ENCODE measurements around the gene PIP4K2B.

PIP4K2B gene

GRCh38 chr17:38748149-38748891, 51.0 kb downstream of the PIP4K2B start, which contains the start of gene PCGF2:
PCGF2 (minus strand) TSS chr17:38748336; CDS start chr17:38740402, 7,934 bp downstream.
- Histone ChIP-seq H3K27me3 (ENCODE audit: control insufficient read depth, insufficient read depth, low read length) (no peaks in the 10 kb centered on the region), H3K4me3 (ENCODE audit: low read length) (peak within 1 kb of the TSS; percentile 62), H3K36me3 (ENCODE audit: control insufficient read depth, insufficient read depth, low read length) (no peaks in the 10 kb centered on the region), H3K9ac (ENCODE audit: low read length) (peak within 1 kb of the TSS; percentile 76), H3K9me3 (ENCODE audit: control insufficient read depth, low read length) (no peaks in the 10 kb centered on the region), H3K4me1 (ENCODE audit: control insufficient read depth, insufficient read depth, low read length) (peaks cover 33% of the 10 kb centered on the region)

- H3K9ac ChIP-seq (ENCODE audit: low read length) = peak overlapping the region; percentile 76
- no peaks in the 10 kb centered on the region for H3K36me3 ChIP-seq (ENCODE audit: control insufficient read depth, insufficient read depth, low read length)
- H3K4me1 ChIP-seq (ENCODE audit: control insufficient read depth, insufficient read depth, low read length) = peaks cover 40% of the 10 kb centered on the region
- no peaks in the 10 kb centered on the region for H3K27me3 ChIP-seq (ENCODE audit: control insufficient read depth, insufficient read depth, low read length)
- H3K9me3 ChIP-seq (ENCODE audit: control insufficient read depth, low read length) = no peaks in the 10 kb centered on the region
- peak overlapping the region; percentile 37 for H3K4me3 ChIP-seq (ENCODE audit: low read length)
These were observed 51.8 kb downstream of the PIP4K2B start for GRCh38 chr17:38747463-38748148.

- Histone ChIP-seq H3K9ac (ENCODE audit: low read length) (peak overlapping the region; percentile 76), H3K9me3 (ENCODE audit: control insufficient read depth, low read length) (no peaks in the 10 kb centered on the region), H3K27me3 (ENCODE audit: control insufficient read depth, insufficient read depth, low read length) (no peaks in the 10 kb centered on the region), H3K4me1 (ENCODE audit: control insufficient read depth, insufficient read depth, low read length) (peaks cover 46% of the 10 kb centered on the region), H3K4me3 (ENCODE audit: low read length) (peak overlapping the region; percentile 4), H3K36me3 (ENCODE audit: control insufficient read depth, insufficient read depth, low read length) (no peaks in the 10 kb centered on the region)
These were observed 52.4 kb downstream of the PIP4K2B start for GRCh38 chr17:38746849-38747462.

- H3K27me3 ChIP-seq (ENCODE audit: control insufficient read depth, insufficient read depth, low read length) = no peaks in the 10 kb centered on the region
- peaks cover 53% of the 10 kb centered on the region for H3K4me1 ChIP-seq (ENCODE audit: control insufficient read depth, insufficient read depth, low read length)
- no peaks in the 10 kb centered on the region for H3K9me3 ChIP-seq (ENCODE audit: control insufficient read depth, low read length)
- no peaks in the 10 kb centered on the region for H3K36me3 ChIP-seq (ENCODE audit: control insufficient read depth, insufficient read depth, low read length)
- peak overlapping the region; percentile 76 for H3K9ac ChIP-seq (ENCODE audit: low read length)
- H3K4me3 ChIP-seq (ENCODE audit: low read length) = no peak overlapping the region
These were observed 53.1 kb downstream of the PIP4K2B start for GRCh38 chr17:38746004-38746848.

GRCh38 chr17:38745545-38745944, 53.8 kb downstream of the PIP4K2B start:
- no peaks in the 10 kb centered on the region for H3K27me3 ChIP-seq (ENCODE audit: control insufficient read depth, insufficient read depth, low read length)
- H3K36me3 ChIP-seq (ENCODE audit: control insufficient read depth, insufficient read depth, low read length) = no peaks in the 10 kb centered on the region
- no peak overlapping the region for H3K9ac ChIP-seq (ENCODE audit: low read length)
- H3K4me1 ChIP-seq (ENCODE audit: control insufficient read depth, insufficient read depth, low read length) = peaks cover 54% of the 10 kb centered on the region
- H3K9me3 ChIP-seq (ENCODE audit: control insufficient read depth, low read length) = no peaks in the 10 kb centered on the region
- H3K4me3 ChIP-seq (ENCODE audit: low read length) = no peak overlapping the region

GRCh38 chr17:38743556-38744171, 55.7 kb downstream of the PIP4K2B start:
- no peaks in the 10 kb centered on the region for H3K27me3 ChIP-seq (ENCODE audit: control insufficient read depth, insufficient read depth, low read length)
- no peaks in the 10 kb centered on the region for H3K9me3 ChIP-seq (ENCODE audit: control insufficient read depth, low read length)
- peaks cover under 1% of the 10 kb centered on the region for H3K36me3 ChIP-seq (ENCODE audit: control insufficient read depth, insufficient read depth, low read length)
- H3K4me1 ChIP-seq (ENCODE audit: control insufficient read depth, insufficient read depth, low read length) = peaks cover 45% of the 10 kb centered on the region
- no peak overlapping the region for H3K4me3 ChIP-seq (ENCODE audit: low read length)
- H3K9ac ChIP-seq (ENCODE audit: low read length) = no peak overlapping the region

- H3K4me3 ChIP-seq (ENCODE audit: low read length) = no peak overlapping the region
- H3K27me3 ChIP-seq (ENCODE audit: control insufficient read depth, insufficient read depth, low read length) = no peaks in the 10 kb centered on the region
- H3K9ac ChIP-seq (ENCODE audit: low read length) = peak overlapping the region; percentile 57
- H3K36me3 ChIP-seq (ENCODE audit: control insufficient read depth, insufficient read depth, low read length) = peaks cover 9% of the 10 kb centered on the region
- no peaks in the 10 kb centered on the region for H3K9me3 ChIP-seq (ENCODE audit: control insufficient read depth, low read length)
- H3K4me1 ChIP-seq (ENCODE audit: control insufficient read depth, insufficient read depth, low read length) = peaks cover 45% of the 10 kb centered on the region
These were observed 56.7 kb downstream of the PIP4K2B start for GRCh38 chr17:38742411-38743308.

GRCh38 chr17:38741921-38742410, 57.4 kb downstream of the PIP4K2B start:
- peaks cover 9% of the 10 kb centered on the region for H3K36me3 ChIP-seq (ENCODE audit: control insufficient read depth, insufficient read depth, low read length)
- H3K27me3 ChIP-seq (ENCODE audit: control insufficient read depth, insufficient read depth, low read length) = no peaks in the 10 kb centered on the region
- peaks cover 42% of the 10 kb centered on the region for H3K4me1 ChIP-seq (ENCODE audit: control insufficient read depth, insufficient read depth, low read length)
- H3K9ac ChIP-seq (ENCODE audit: low read length) = peak overlapping the region; percentile 57
- no peak overlapping the region for H3K4me3 ChIP-seq (ENCODE audit: low read length)
- no peaks in the 10 kb centered on the region for H3K9me3 ChIP-seq (ENCODE audit: control insufficient read depth, low read length)

GRCh38 chr17:38741461-38741860, 57.9 kb downstream of the PIP4K2B start:
- no peak overlapping the region for H3K4me3 ChIP-seq (ENCODE audit: low read length)
- no peaks in the 10 kb centered on the region for H3K27me3 ChIP-seq (ENCODE audit: control insufficient read depth, insufficient read depth, low read length)
- peaks cover 9% of the 10 kb centered on the region for H3K36me3 ChIP-seq (ENCODE audit: control insufficient read depth, insufficient read depth, low read length)
- H3K9me3 ChIP-seq (ENCODE audit: control insufficient read depth, low read length) = no peaks in the 10 kb centered on the region
- H3K9ac ChIP-seq (ENCODE audit: low read length) = no peak overlapping the region
- H3K4me1 ChIP-seq (ENCODE audit: control insufficient read depth, insufficient read depth, low read length) = peaks cover 36% of the 10 kb centered on the region

- peaks cover 12% of the 10 kb centered on the region for H3K36me3 ChIP-seq (ENCODE audit: control insufficient read depth, insufficient read depth, low read length)
- no peak overlapping the region for H3K9ac ChIP-seq (ENCODE audit: low read length)
- H3K27me3 ChIP-seq (ENCODE audit: control insufficient read depth, insufficient read depth, low read length) = no peaks in the 10 kb centered on the region
- H3K4me1 ChIP-seq (ENCODE audit: control insufficient read depth, insufficient read depth, low read length) = peaks cover 30% of the 10 kb centered on the region
- no peak overlapping the region for H3K4me3 ChIP-seq (ENCODE audit: low read length)
- H3K9me3 ChIP-seq (ENCODE audit: control insufficient read depth, low read length) = no peaks in the 10 kb centered on the region
These were observed 58.5 kb downstream of the PIP4K2B start for GRCh38 chr17:38740806-38741205.
